ENCODE data around the gene SULT1C4.
"Not testable (repeated sequence)": the region's sequence is repeated elsewhere in the genome, so short reads cannot be mapped to it uniquely, and the experiment has no call there.

Gene SULT1C4

GRCh38 chr2:108414256-108414876 is 36.6 kb downstream of the SULT1C4 start:
- no peak for DNase-seq

- DNase-seq, result no peak
Measured at GRCh38 chr2:108414945-108415344, 37.2 kb downstream of the SULT1C4 start.

- no peak for DNase-seq
Measured at GRCh38 chr2:108417254-108417653, 39.5 kb downstream of the SULT1C4 start.

GRCh38 chr2:108418416-108418815 is 40.7 kb downstream of the SULT1C4 start:
- no peak for DNase-seq

- DNase-seq, result no peak
Measured at GRCh38 chr2:108423067-108423466, 45.3 kb downstream of the SULT1C4 start.

- DNase-seq, result no peak
Measured at GRCh38 chr2:108423502-108424251, 45.9 kb downstream of the SULT1C4 start.

- DNase-seq, result no peak
Measured at GRCh38 chr2:108428286-108429009, 50.7 kb downstream of the SULT1C4 start.

GRCh38 chr2:108435578-108435977 is 57.8 kb downstream of the SULT1C4 start:
- not testable (repeated sequence) for DNase-seq

- DNase-seq, result no peak
Measured at GRCh38 chr2:108436976-108437375, 59.2 kb downstream of the SULT1C4 start.

Data from activated gamma-delta T cell treated with Interleukin-2 at 50 U/mL for 16 hours (primary cell).